Heart right ventricle (tissue), 16 donors: ENCODE measurements around the gene CDH13. TPM values are rescaled to one million over a fixed set of nuclear protein-coding genes. Genes with fewer than 3 reads are reported as not detected.
A peak's percentile ranks its signal among the peaks of the same experiment; 100 is the strongest.

ENCODE experiments used
- ATAC-seq, 8 donors: fragments of 200-7000 bp; cut with Tn5 transposase; one replicate each; pipeline ENCODE4 v1.9.1; 2020; ENCODE audit warnings: mild to moderate bottlenecking in 8 of 8, moderate library complexity in 8 of 8, moderate number of reproducible peaks in 1 of 8
- DNase-seq, 2 donors: peaks; one replicate each; pipeline ENCODE4 v3.0.0-alpha.2; 2020
- H3K27ac ChIP-seq, 10 donors: fragments of 200-600 bp; sonication (generic) in 2 of 10; one replicate each; pipeline versions ENCODE4 v1.5.0 to v1.8.0; 2020 to 2022; ENCODE audit warnings: mild to moderate bottlenecking in 3 of 10
- H3K27me3 ChIP-seq, 7 donors: fragments of 200-600 bp; one replicate each; pipeline ENCODE4 v1.8.0; 2021 to 2022; ENCODE audit warnings: mild to moderate bottlenecking in 2 of 7
- H3K36me3 ChIP-seq, 9 donors: fragments of 200-600 bp; sonication (generic) in 1 of 9; one replicate each; pipeline versions ENCODE4 v1.5.0 to v1.8.0; 2020 to 2022; ENCODE audit warnings: mild to moderate bottlenecking in 2 of 9
- H3K4me1 ChIP-seq, 9 donors: fragments of 200-600 bp; sonication (generic) in 1 of 9; one replicate each; pipeline versions ENCODE4 v1.5.0 to v1.8.0; 2020 to 2022; ENCODE audit warnings: mild to moderate bottlenecking in 4 of 9
- H3K4me3 ChIP-seq, 10 donors: fragments of 200-600 bp; sonication (generic) in 2 of 10; one replicate each; pipeline versions ENCODE4 v1.5.0 to v1.8.0; 2020 to 2022; ENCODE audit warnings: mild to moderate bottlenecking in 7 of 10, moderate library complexity in 2 of 10
- H3K9me3 ChIP-seq, 11 donors: fragments of 200-600 bp in 10 of 11; sonication (generic) in 2 of 11; one replicate each; pipeline versions ENCODE4 v1.5.0 to v1.8.0; 2013 to 2022; ENCODE audit warnings: mild to moderate bottlenecking in 2 of 11, control low read depth in 1 of 11, moderate library complexity in 1 of 11
- CTCF ChIP-seq, 9 donors: fragments of 200-600 bp; sonication (generic) in 2 of 9; IDR thresholded peaks; one replicate each; pipeline versions ENCODE4 v1.5.0 to v1.8.0; 2021 to 2022; ENCODE audit warnings: antibody characterized with exemption in 9 of 9, mild to moderate bottlenecking in 5 of 9, moderate library complexity in 1 of 9
- WGBS, 2 donors: extraction: QIAGEN DNeasy Blood & Tissue Kit; methylation state at CpG; one replicate each; pipeline ENCODE4 v1.1.7; 2013; ENCODE audit warnings: inconsistent platforms in 1 of 2; 5-methylcytosine and 5-hydroxymethylcytosine counted together
- intact Hi-C, 10 donors: fragments of 100-400 bp; cut with DNase I; formaldehyde crosslinking; loops; one replicate each; pipeline versions ENCODE4 v1.11.1 to v1.14.2; 2022
- polyA plus RNA-seq, 2 donors: library from polyadenylated mRNA; stranded (reverse); fragments of 200-250 nt; gene quantifications; one replicate each; pipeline ENCODE4 v1.2.3, GENCODE V29; 2013
- total RNA-seq, 10 donors: library from RNA; stranded (reverse); fragmentation: NEBNext Ultra II Directional in 3 of 10; extraction: Animal tissue kit (Norgen Biotek cat#: 25700) in 3 of 10; gene quantifications; one replicate each; pipeline versions ENCODE4 v1.2.1 to v1.2.4, GENCODE V29; 2021 to 2023
- donor health status: Arrhythmogenic right ventricular cardiomyopathy.
- donor health status: ischemic (EF 13 %, LVEDD 7.1; RV severe dilation, severe dysfunction).
- donor health status: healthy with polysubstance abuse.
- donor health status: DM: no; HTN: yes; CAD: no.
- donor health status: DM: no; HTN: no; CAD: no.
- donor health status: ischemic (EF 25% LVEDD 6.9; RV normal size, moderate dysfunction).
- donor health status: ischemic (EF 25% LVEDD 5.7; RV mildly dilated, moderate dysfunction).
- donor health status: healthy.
- donor health status: DM: yes; HTN: yes; CAD: no.
- donor health status: Ischemic cardiomyopathy.
- donor health status: ischemic (EF 35%, LVEDD 5.7; RV mildly dilated, moderate dysfunction).
- donor health status: nonischemic (EF 11% LVEDD 7.7; RV severe dilation, severe dysfunction).
- donor health status: DM: yes; HTN: yes; CAD: no.
- donor health status: PGD.
- donor health status: ischemic (EF 29% LVEDD 5.4; RV normal size, mild dysfunction).
- donor health status: nonischemic (EF 23%, LVEDD 6.1; RV moderate dilation, normal function).

The CDH13 gene
- total and polyA plus RNA-seq, 12 donors = 15.5 to 221 (median 168) TPM

- peak in 6 of 8 donors; percentile 47 to 63 (median 52) for ATAC-seq
- DNase-seq = no peak
- H3K27ac ChIP-seq = peak overlapping the region in 2 of 10 donors; percentile 29 to 72
- intact Hi-C loops = no loop called here
- 37 to 57% methylated on average over 2 of the region's 2 CpGs for WGBS, 2 donors
- peaks cover 0 to 39% (median 14%) of the 10 kb centered on the region in 9 donors for H3K4me1 ChIP-seq
- H3K4me3 ChIP-seq = no peak overlapping the region
- H3K27me3 ChIP-seq = no peaks in the 10 kb centered on the region
- H3K36me3 ChIP-seq = no peaks in the 10 kb centered on the region
- no peaks in the 10 kb centered on the region for H3K9me3 ChIP-seq
- TF ChIP-seq CTCF (IDR thresholded peaks at IDR 0.05) = no peak
Measured at GRCh38 chr16:83768986-83769385, 1142.2 kb downstream of the CDH13 start.

- Histone ChIP-seq H3K4me1 (peaks cover 0 to 45% (median 14%) of the 10 kb centered on the region in 9 donors), H3K9me3 (no peaks in the 10 kb centered on the region), H3K4me3 (no peak overlapping the region), H3K36me3 (no peaks in the 10 kb centered on the region), H3K27me3 (no peaks in the 10 kb centered on the region), H3K27ac (peak overlapping the region in 2 of 10 donors; percentile 29 to 72)
- no peak for DNase-seq
- peak in 6 of 8 donors; percentile 29 to 45 (median 35) for ATAC-seq
- WGBS, 2 donors = 65 to 75% methylated on average over 5 of the region's 5 CpGs
- no peak for TF ChIP-seq CTCF (IDR thresholded peaks at IDR 0.05)
- intact Hi-C loops = no loop called here
Measured at GRCh38 chr16:83769397-83770008, 1142.7 kb downstream of the CDH13 start.

GRCh38 chr16:83771306-83771942, 1144.7 kb downstream of the CDH13 start:
- TF ChIP-seq CTCF (IDR thresholded peaks at IDR 0.05) = no peak
- ATAC-seq (peak; percentile 73 to 90 (median 86)), DNase-seq (peak; percentile 77 to 78)
- peaks cover 0 to 46% (median 14%) of the 10 kb centered on the region in 9 donors for H3K4me1 ChIP-seq
- intact Hi-C loops = no loop called here
- no peak overlapping the region for H3K4me3 ChIP-seq
- WGBS, 2 donors = 27 to 28% methylated on average over 5 of the region's 5 CpGs
- H3K9me3 ChIP-seq = no peaks in the 10 kb centered on the region
- no peaks in the 10 kb centered on the region for H3K36me3 ChIP-seq
- H3K27me3 ChIP-seq = no peaks in the 10 kb centered on the region
- peak overlapping the region in 8 of 10 donors; percentile 15 to 60 (median 44) for H3K27ac ChIP-seq

GRCh38 chr16:83772806-83773205, 1146.0 kb downstream of the CDH13 start:
- no peak for DNase-seq
- Histone ChIP-seq H3K36me3 (no peaks in the 10 kb centered on the region), H3K27ac (peak overlapping the region in 1 of 10 donors; percentile 22), H3K9me3 (no peaks in the 10 kb centered on the region), H3K4me3 (no peak overlapping the region), H3K27me3 (no peaks in the 10 kb centered on the region), H3K4me1 (peaks cover 0 to 46% (median 14%) of the 10 kb centered on the region in 9 donors)
- TF ChIP-seq CTCF (IDR thresholded peaks at IDR 0.05) = no peak
- no peak for ATAC-seq
- intact Hi-C loops = no loop called here
- WGBS, 2 donors = 47 to 62% methylated on average over 1 of the region's 1 CpG
